ENCODE data around the gene CCDC183. TPM values are rescaled to one million over a fixed set of nuclear protein-coding genes. Genes with fewer than 3 reads are reported as not detected.
A peak's percentile ranks its signal among the peaks of the same experiment; 100 is the strongest.

The CCDC183 gene
- total RNA-seq, 1 experiment from 2014 or later, result 4.2 TPM

GRCh38 chr9:136839229-136840139 is 43.3 kb downstream of the CCDC183 start:
- Histone ChIP-seq H3K4me1 (peaks cover 25% of the 10 kb centered on the region), H3K9me3 (no peaks in the 10 kb centered on the region), H3K4me3 (ENCODE audit: low read depth, low read length) (no peak overlapping the region), H3K36me3 (ENCODE audit: control insufficient read depth, insufficient read depth, low read length) (no peaks in the 10 kb centered on the region; the same call in 1 of the 2 replicates), H3K27me3 (replicated peaks; ENCODE audit: control insufficient read depth, insufficient read depth, low read length) (no peaks in the 10 kb centered on the region)
- intact Hi-C loops (cut with micrococcal nuclease; ENCODE audit: unreplicated experiment), result loop anchor here (10.0 kb wide), 1 partner anchor 105 kb away; the partner anchor contains the start of genes C8G and FBXW5
- no peak for TF ChIP-seq CTCF (IDR thresholded peaks at IDR 0.05; ENCODE audit: insufficient read depth in 1 of 2, low read depth in 1 of 2, low read length in 1 of 2, severe bottlenecking in 1 of 2, unreplicated experiment in 1 of 2)
- POLR2A ChIA-PET, result interaction anchor here (0.9 kb wide), 1 partner anchor 39 kb away, joined by 4 read pairs; no protein-coding TSS in a partner anchor
- CTCF ChIA-PET, result interaction anchor here (0.6 to 0.8 kb wide), 2 partner anchors 16 to 49 kb away, joined by 3 to 4 read pairs; partner anchors contain the start of gene TMEM141
- peaks cover 81% of the 10 kb centered on the region for H3K36me3 Mint-ChIP-seq (ENCODE audit: insufficient read depth, unreplicated experiment)
- peak overlapping the region; percentile 7 for H3K4me3 Mint-ChIP-seq (ENCODE audit: unreplicated experiment)
- peaks cover 8% of the 10 kb centered on the region for H3K4me1 Mint-ChIP-seq (ENCODE audit: low read depth, unreplicated experiment)
- no peak for DNase-seq
- no peaks in the 10 kb centered on the region for H3K27me3 Mint-ChIP-seq (ENCODE audit: insufficient read depth, unreplicated experiment)
- H3K27ac Mint-ChIP-seq (ENCODE audit: unreplicated experiment), result peak overlapping the region; percentile 22
- H3K9me3 Mint-ChIP-seq (ENCODE audit: unreplicated experiment), result no peaks in the 10 kb centered on the region
- BruUV-seq (replicated peaks), result no TSS peak

DNA sequence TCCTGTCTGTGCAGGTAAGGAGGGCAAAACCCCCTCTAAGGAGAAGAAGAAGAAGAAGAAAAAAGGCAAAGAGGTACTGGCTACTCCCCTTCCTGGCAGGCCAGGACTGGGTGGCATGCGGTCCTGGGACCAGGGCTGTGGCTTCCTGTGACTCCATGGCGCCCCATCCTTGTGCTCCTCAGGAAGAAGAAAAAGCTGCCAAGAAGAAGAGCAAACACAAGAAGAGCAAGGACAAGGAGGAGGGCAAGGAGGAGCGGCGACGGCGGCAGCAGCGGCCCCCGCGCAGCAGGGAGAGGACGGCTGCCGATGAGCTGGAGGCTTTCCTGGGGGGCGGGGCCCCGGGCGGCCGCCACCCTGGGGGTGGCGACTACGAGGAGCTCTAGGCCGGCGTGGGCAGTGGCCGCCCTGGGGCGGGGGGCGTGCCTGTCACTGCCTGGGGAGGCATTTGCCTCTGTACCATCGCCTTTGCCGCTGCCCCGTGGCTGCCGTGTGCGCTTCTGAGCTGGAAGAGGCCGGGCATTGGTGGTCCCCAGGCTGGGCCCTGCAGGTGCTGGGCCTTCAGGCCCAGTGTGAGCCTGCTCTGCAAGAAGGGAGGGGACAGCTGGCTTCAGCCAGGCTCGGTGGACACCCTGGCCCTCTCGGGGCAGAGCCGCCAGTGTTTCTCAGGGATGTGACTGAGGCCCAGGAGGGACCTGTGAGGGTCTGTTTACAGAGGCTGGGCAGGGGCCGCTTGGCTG is 44.2 kb downstream of the CCDC183 start:
- Histone ChIP-seq H3K4me1 (peaks cover 25% of the 10 kb centered on the region), H3K4me3 (ENCODE audit: low read depth, low read length) (no peak overlapping the region), H3K9me3 (no peaks in the 10 kb centered on the region), H3K27me3 (replicated peaks; ENCODE audit: control insufficient read depth, insufficient read depth, low read length) (no peaks in the 10 kb centered on the region), H3K36me3 (ENCODE audit: control insufficient read depth, insufficient read depth, low read length) (no peaks in the 10 kb centered on the region; the same call in 1 of the 2 replicates)
- Mint-ChIP-seq H3K27ac (ENCODE audit: unreplicated experiment) (peak overlapping the region; percentile 42), H3K4me1 (ENCODE audit: low read depth, unreplicated experiment) (peaks cover 8% of the 10 kb centered on the region), H3K4me3 (ENCODE audit: unreplicated experiment) (peak overlapping the region; percentile 7), H3K9me3 (ENCODE audit: unreplicated experiment) (no peaks in the 10 kb centered on the region), H3K27me3 (ENCODE audit: insufficient read depth, unreplicated experiment) (no peaks in the 10 kb centered on the region), H3K36me3 (ENCODE audit: insufficient read depth, unreplicated experiment) (peaks cover 78% of the 10 kb centered on the region)
- intact Hi-C loops (cut with micrococcal nuclease; ENCODE audit: unreplicated experiment), result loop anchor here (10.0 kb wide), 1 partner anchor 104 kb away; the partner anchor contains the start of genes C8G and FBXW5
- ChIA-PET CTCF (interaction anchor here (0.6 to 1.6 kb wide), 5 partner anchors 11 to 336 kb away, joined by 3 to 7 read pairs (median 5); partner anchors contain the start of gene TMEM141), POLR2A (interaction anchor here (0.6 to 0.9 kb wide), 2 partner anchors 40 to 50 kb away, joined by 4 to 5 read pairs; no protein-coding TSS in a partner anchor)
- TSS peak; percentile 83 for BruUV-seq (replicated peaks)
- no peak for TF ChIP-seq CTCF (IDR thresholded peaks at IDR 0.05; ENCODE audit: insufficient read depth in 1 of 2, low read depth in 1 of 2, low read length in 1 of 2, severe bottlenecking in 1 of 2, unreplicated experiment in 1 of 2)
- no peak for DNase-seq

Measured in Caco-2 (cell line).